ENCODE measurements around the gene SLC2A9.
"Not testable (repeated sequence)": the region's sequence is repeated elsewhere in the genome, so short reads cannot be mapped to it uniquely, and the experiment has no call there.

Gene SLC2A9

GRCh38 chr4:9994246-9994847 lies 26.9 kb downstream of the SLC2A9 start:
- DNase-seq: no peak

GRCh38 chr4:9989918-9990635 lies 31.2 kb downstream of the SLC2A9 start:
- DNase-seq: no peak

- no peak for DNase-seq
These were observed 32.4 kb downstream of the SLC2A9 start for GRCh38 chr4:9988933-9989332.

DNA sequence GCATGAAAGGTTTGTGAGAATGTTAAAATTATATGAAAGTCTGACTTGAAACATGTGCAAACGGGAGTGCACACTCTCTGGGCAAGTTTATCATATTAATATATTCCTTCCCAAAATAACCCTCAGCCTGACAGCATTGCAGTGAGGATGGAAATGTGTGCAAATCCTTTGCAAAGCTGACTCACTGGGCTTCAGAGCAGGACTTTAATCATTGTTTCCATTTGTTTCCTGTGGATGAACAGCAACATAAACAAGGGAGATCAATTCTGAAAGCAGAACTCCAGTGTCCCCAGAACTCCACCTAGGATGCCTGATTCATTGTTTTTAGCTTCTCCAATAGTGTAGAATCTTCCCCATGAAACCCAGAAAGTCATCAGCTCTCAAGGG lies 32.9 kb downstream of the SLC2A9 start:
- DNase-seq: no peak

- DNase-seq: no peak
These were observed 33.4 kb downstream of the SLC2A9 start for GRCh38 chr4:9987749-9988362.

- DNase-seq: no peak
These were observed 36.7 kb downstream of the SLC2A9 start for GRCh38 chr4:9984621-9985020.

DNA sequence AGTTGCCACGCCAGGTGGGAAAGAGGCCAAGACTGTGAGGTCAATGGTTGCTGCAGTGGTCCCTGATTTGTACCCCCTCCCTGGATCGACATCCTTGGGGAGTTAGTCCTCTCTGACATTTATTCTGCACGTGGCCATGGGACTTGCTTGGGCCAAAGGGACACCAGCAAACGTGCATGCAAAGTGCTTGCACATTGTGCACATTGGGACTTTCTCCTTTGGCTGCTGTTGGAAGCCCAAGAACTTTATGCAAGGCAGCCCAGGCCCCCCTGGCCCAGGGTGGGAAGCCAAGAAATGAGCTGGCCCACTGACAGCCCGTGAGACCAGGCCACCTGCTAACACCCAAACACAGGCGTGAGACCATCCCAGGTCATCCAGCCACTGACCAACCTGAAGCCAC lies 38.1 kb downstream of the SLC2A9 start:
- DNase-seq: no peak

- not testable (repeated sequence) for DNase-seq
These were observed 39.4 kb downstream of the SLC2A9 start for GRCh38 chr4:9981899-9982298.

DNA sequence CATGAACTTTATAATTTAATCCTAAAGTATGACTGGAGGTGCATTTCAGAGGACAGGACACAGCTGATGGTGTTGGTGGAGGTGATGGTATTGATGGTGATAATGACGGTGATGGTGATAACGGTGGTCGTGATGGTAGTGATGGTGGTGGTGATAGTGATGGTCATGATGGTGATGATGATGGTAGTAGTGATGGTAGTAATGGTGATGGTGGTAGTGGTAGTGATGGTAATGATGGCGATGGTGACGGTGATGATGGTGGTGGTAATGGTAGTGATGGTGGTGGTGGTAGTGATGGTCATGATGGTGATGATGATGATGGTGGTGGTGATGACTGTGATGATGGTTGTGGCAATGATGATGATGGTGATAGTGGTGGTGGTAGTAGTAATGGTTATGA lies 40.4 kb downstream of the SLC2A9 start:
- no peak for DNase-seq

- no peak for DNase-seq
These were observed 42.1 kb downstream of the SLC2A9 start for GRCh38 chr4:9979101-9979701.

DNA sequence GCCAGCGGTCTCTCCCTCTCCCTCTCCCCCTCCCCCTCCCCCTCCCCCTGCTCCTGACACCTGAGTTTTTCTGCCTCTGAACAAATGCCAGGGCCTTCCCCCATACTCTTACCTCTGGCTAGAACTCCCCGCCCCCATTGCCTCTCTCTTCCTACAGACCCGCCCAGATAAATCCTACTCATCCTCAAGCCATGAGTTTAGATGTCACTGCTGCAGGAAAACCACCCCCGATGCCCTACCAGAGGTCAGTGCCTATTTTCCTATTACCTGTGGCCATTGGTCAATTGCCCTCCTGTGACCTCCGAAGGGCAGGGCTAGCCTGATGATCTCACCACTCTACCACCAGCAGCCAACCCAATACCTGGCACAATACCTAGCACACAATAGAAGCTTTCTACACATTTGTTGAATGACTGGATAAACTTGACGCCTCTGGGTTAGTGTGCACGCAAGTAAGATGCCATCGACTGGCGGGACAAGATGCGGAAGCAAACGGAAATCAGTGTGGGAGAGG lies 43.7 kb downstream of the SLC2A9 start:
- no peak for DNase-seq

GRCh38 chr4:9976781-9977180 lies 44.5 kb downstream of the SLC2A9 start:
- no peak for DNase-seq

DNA sequence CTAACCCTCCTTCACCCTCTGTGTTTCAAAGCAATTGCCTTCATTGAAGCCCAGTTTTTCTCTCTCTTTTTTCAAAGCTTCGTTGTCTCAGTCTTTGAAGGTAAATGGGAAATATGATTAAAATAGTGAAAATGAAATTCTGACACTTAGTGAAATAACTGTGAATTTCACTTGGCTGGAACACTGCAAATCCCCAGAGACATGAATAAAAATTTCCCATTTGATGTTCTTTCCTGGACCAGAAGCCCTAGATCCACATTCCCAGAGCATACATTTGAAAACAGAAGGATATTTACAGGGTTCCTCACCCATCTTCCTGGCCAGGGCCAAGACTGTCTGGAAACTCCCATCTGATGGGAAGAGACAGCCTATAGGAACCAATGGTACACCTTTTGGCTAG lies 45.0 kb downstream of the SLC2A9 start:
- DNase-seq: no peak

DNA sequence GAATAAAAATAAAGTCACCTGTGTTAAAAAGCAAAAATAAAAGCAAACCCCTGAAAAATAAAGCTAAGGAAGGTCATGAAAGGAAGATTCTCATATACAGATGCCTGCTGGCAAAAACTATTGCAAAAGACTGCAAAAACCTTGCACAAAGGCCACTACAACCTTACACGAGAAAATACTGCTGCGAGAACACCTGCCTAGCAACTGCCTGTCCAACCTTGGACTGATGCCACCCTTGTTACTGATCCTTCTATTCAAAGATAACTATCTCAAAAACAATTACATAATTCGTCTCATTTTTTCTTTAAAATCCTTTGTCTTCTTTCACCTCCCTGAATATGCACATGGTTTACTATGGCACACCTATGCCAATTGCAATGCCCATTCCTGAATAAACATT lies 49.6 kb downstream of the SLC2A9 start:
- no peak for DNase-seq

DNA sequence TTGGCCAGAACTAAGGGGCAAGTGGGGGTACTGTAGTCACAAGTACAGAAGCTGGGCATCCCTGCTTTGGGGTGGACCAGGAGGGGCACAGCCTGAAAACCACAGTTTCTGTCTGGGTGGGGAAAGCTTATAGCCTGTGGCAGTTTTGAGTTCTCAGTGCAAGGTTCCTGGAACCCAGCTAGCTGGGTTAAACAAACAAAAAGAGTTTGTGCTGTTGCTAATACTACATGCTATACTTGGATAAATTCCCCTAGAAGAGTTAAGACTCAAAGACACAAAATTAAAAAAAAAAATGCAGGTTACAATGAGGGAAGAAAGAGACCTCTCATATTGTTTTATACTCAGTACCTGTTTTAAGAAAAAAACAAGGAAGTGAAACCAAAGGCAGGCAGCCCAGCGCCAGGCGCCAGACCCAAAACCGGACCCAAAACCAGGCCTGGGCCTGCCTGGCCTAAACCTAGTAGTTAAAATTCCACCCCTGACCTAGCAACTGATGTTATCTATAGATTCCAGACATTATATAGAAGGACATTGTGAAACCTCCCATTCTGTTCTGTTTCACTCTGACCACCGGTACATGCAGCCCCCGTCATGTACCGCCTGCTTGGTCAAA lies 50.8 kb downstream of the SLC2A9 start:
- DNase-seq: no peak

DNA sequence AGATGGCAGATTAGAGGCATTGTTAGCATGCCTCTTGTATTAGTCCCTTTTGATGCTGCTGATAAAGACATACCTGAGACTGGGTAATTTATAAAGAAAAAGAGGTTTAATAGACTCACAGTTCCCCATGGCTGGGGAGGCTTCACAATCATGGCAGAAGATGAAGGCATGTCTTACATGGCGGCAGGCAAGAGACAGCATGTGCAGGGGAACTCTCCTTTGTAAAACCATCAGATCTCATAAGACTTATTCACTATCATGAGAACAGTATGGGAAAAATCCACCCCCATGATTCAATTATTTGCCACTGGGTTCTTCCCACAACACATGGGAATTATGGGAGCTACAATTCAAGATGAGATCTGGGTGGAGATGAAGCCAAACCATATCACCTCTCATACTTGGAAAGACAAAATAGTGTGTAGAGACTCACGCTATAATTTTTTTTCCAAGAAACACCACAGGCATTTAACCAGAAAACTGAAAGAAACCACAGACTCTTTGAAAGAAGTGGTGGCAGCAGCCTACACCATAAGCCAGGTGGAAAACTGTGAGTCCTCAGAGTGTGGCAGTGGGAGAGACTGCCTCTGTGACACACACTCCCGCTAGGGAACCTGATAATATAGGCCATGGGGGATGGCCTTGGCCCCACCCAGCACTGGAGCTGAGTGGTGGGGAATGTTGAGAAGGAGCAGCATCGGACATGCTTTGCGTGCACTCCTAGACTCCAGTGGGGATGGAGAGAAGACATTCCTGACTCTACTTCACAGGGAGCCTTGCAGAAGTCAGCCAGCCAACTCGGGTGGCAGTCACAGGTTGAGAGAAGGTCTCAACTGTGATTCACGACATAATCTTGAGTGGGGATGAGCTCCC lies 51.5 kb downstream of the SLC2A9 start:
- no peak for DNase-seq

DNA sequence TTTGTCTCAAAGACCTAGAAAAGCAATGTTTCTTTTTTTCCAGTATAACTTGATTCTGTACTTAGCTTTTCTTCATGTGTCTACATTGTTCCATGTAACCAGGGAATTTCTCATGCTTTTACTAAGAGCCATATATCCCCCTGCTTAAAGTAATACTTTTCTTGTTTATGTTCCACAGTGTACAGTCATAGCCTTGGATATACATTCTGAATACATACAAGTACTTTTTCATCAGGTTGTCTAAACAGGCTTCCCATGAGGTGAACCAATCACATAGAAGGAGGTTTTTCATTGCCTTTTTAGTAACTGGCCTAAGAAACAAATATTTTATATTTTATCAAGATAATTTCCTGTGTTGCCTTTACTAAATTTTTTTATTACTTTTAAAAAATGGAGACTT lies 52.8 kb downstream of the SLC2A9 start:
- DNase-seq: no peak

- no peak for DNase-seq
These were observed 56.4 kb downstream of the SLC2A9 start for GRCh38 chr4:9964879-9965278.

GRCh38 chr4:9963328-9963727 lies 58.0 kb downstream of the SLC2A9 start:
- DNase-seq: no peak

- no peak for DNase-seq
These were observed 58.5 kb downstream of the SLC2A9 start for GRCh38 chr4:9962611-9963314.

- DNase-seq: no peak
These were observed 66.8 kb downstream of the SLC2A9 start for GRCh38 chr4:9954468-9954867.

- DNase-seq: no peak
These were observed 68.2 kb downstream of the SLC2A9 start for GRCh38 chr4:9953089-9953488.
